HG03432 (cell line): ENCODE results near the gene GPR108.

Source experiments
- ATAC-seq: cut with Tn5 transposase; IDR thresholded peaks from one replicate; pipeline ENCODE4 v1.9.1; 2021; ENCODE audit warnings: mild to moderate bottlenecking, moderate library complexity; ENCODE audit not compliant: unreplicated experiment

Gene GPR108

DNA sequence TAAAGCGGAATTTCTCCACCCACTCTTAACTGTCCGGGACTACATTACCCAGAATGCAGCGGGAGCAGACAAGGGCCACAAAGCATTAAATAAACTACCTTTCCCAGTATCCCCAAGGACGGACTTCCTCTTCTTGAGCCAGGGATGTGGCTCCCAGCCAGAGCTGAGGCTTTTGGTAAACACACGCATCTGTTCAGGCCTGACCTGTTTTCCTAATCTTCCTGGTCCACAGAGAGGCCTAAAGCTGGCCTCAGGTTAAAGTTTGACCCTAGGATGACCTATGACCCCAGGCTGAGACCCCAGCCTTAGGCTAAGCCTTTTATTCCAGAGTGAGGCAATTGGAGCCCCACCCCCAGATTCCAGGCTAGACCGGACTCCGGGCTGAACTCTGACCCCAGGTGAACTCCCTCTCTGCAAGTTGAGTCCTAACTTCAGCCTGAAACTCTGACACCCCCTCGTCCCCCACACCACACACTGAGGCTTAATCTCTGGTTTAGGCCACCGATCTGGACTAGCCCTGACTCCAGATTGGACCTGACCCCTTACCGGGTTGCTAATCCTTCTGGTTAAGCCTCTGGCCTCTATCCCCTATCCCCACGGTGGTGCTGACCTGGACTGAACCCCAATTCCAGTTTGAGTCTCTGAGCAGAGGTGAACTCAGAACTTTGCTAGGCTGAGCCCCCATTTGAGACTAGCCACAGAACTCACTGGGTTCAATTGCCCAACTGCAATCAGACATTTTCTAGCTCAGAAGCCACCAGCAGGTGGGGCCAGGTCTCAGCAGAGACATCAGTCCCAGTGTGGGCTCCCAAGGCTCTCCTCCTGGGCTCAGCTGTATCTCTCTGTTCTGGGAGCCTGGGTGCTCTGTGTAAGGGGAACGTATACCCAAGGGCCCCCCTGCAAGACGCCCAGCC, 750 bp upstream of the GPR108 start:
- no peak for ATAC-seq

DNA sequence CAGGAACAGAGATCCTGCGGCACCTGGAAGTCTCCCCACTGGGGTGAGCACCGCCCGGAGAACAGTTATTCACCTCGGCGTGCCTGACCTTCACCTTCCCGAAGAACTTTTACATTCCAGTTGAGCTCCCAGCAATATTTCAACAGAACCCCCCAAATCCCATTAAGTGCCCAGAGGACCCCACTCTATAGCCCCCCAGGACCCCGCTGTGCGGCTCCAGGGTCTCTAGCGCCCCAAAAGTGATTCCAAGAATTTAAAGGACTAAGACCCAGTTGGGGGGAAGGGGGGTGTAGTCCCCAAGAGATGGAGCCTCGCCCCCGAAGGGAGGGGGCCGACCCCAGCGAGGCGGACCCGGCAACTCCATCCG, 480 bp downstream of the GPR108 start:
- no peak for ATAC-seq

DNA sequence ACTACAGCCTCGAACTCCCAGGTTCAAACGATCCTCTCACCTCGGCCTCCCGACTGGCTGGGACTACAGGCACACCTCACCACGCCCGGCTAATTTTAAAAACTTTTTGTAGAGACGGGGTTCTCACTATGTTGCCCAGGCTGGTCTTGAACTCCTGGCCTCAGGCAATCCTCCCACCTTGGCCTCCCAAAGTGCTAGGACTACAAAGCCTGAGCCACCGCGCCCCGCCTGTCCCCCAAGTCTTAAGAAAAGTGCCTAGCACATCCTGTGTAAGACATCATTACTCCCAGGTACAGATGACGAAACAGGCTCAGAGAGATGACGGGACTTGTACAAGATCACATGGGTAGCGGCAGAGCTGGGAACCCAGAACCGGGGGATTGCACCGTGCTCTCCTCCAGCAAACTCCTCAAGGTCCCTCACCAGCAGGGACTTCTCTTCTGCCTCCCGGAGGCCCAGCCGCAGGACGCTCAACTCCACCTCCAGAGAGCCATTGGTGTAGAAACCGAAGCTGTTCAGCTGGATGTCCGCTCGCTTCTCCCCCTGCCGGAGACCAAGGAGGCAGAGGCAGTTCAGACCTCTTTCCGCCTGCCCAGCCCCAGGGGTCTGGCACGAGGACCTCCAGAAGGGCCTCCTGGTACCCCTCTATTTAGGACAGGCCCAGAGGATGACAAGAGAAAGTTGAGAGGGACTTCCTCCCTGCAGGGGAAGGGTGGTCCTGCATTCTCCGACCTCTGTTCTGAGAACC, 1.0 kb downstream of the GPR108 start:
- no peak for ATAC-seq

DNA sequence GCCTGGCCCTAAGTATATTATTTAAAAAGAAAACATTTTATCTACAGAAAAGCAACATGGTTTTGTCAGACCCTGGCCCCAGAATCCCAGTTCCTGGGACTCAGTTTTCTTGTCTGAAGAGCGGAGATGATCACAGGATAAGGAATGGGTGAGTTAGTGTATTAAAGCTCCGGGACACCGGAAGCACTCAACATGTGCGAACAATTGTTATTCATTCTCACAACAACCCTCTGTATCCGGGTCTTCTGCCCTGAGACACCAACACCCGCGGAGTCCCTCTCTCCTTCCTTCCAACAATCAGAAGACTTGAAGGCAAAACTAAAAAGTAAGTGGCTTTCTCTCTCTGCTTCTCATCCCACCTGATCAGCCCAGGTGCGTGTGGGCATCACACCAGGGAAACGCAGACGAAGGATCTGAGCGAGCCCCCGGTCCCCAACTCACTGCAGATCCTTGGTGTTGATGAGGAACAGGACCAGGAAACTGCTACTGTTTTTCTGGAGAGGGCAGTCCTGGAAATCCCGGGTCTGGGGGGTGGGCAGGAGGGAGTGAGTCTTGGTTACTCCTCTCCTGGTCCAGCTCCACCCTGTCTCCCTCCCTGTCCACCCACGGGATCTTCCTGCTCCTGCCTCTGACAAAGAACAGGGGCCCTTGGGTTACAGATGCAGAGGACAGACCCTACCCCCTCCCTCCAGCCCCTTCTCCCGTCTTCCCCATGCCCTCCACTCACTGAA, 2.0 kb downstream of the GPR108 start:
- no peak for ATAC-seq

DNA sequence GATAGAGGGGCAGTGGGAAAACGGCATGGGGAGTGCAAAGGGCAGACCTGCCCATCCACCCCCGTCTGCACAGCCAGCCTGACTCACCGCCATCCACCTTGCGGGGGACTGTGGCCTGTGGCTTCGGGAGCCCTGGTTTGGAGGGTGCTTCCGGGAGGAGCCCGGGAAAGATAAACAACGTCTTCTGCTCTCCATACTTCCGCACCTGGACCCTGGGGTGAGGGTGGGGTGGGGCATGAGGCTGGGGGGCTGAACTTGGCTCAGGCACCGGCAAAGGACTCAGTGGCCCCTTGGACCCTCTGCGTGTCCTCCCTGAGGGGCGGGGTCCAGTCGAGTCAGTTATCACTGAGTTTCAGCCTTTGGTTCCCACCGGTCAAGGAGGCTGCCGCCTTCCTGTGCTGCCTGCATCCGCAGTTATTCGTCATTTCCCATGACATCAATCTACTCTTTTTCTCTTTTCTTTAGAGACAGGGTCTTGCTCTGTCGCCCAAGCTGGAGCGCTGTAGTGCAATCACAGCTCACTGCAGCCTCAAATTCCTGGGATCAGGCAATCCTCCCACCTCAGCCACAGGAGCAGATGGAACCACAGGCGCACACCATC, 3.2 kb downstream of the GPR108 start:
- no peak for ATAC-seq

DNA sequence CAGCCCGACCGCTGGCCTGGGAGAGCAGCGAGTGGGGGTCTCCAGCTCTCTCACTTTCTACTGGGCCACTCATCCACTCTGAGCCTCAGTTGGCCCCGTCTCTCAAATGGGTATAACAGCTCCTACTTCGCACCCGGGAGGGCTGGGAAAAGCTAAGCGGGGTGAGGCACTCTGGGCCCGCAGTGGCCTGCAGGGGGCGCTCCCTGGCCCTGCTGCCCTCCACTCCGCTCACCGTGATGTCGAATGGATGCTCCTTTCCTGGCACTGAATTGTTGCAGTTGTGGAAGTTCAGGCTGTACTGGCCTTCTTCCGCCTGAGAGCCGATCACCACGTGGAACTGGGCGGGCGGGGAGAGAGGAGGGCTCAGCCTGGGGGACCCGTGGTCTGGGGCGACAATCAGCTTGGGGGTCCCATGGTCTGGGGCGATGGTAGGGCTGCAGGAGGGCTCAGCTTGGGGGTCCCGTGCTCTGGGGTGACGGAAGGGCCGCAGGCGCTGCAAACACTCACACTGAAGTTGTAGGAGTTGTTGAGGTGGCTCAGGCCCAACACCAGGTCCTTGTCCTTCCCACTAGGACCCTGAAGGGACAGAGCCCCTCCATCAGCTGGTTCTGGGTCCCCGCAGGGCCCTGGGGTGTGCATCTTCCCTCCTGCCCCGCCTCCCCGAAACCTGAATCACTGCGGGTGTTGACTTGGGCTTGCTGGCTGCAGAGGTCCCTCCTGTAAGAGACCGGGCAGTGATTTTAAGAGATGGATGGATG, 3.9 kb downstream of the GPR108 start:
- ATAC-seq, result no peak

DNA sequence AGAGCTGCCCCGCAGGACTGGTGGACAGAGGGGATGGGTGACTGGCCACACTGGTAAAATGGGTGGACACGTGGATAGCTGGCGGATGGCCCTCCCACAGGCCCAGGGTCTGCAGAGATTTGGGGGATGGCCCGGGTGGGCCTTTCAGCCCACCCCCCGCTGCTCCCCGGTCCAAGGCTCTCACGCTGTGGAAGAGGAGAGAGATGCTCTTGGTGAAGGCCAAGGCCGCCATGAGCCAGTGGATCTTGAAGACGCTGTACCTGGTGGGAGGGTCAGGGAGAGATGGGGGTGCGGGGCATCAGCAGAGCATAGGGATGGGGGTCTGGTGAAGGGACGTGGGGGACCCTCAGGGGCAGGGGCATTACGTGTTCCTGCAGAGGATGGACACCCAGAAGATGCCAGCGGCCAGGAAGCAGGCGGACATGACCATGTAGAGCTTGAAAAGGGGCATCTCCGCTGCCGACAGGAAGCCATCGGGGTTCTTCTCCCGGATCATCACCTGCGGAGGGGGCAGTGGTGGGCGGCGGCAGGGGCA, 4.5 kb downstream of the GPR108 start:
- no peak for ATAC-seq

DNA sequence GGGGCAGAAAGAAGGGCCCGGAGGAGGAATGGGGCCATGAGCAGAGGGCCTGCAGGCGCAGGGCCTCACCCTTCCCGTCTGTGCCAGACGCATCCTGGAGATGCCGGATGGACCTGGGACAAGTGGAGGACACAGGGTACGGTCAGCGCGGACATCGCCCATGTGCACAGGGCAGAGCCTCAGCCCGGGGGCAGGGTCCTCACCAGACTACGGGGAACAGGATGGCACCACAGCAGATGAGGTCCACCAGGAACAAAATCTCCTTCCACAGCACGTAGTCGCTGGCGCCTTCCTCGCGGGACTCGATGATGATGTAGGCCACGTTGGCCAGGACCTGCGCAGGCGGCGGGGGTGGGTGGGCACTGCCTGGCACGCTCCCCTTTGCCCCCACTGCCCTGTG, 5.6 kb downstream of the GPR108 start:
- no peak for ATAC-seq

DNA sequence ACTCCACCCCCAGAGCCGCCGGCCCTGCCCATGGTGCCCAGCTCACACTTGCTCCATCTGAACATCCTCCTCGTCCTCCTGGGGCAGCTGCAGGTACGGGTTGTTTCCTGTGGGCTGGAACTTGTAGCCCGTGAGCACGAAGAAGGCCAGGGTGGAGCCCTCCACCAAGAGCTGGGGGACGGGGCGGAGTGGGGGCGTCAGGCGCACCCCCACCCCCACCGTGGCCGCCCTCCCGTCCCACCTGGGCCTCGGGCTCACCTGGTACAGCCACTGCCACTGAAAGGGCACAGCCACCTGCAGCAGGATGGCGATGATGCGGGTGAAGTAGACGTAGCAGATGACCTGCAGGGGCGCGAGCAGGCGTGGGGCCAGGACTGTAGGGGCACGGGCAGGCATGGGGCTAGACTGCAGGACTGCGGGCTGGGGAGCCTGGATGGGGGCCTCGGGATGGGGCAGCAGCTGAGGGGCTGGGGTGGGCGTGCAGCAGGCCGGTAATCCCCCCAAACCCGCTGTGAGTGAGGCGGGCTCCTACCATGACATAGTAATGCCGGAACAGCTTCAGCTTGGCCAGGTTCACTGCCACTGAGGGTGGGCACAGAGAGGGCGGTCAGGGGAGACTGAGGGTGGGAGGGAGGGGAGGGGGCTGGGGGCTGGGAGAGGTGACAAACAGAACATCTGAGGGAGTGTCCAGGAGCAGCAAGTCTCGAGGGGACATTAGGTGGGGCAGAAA, 6.3 kb downstream of the GPR108 start:
- no peak for ATAC-seq

DNA sequence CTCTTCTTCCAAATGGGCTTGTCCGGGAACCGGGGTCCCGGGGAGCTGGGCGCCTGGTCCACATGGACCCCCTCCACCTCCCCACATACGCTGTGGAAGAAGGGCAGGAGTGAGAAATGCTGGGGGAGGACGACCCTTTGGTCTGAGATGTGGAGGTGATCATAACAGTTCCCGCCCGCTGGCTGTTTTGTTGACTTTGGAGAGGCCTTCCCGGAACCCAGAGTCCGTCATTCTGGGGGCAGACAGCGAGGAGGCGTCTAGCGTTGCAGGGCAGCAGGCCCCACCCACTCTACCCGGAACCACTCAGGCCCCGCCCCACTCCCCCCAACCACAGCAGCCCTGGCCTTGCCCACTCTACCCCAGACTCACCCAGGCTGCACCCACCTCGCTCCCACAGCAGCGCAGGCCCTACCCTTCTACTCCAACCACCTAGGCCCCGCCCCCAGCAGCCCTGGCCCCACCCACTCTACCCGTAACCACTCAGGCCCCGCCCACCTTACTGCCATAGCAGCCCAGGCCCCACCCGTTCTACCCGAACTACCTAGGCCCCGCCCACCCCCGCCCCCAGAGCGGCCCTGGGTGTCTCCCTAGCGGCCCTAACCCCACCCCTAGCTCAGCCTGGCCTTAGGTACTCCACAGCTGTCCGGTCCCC, 7.1 kb downstream of the GPR108 start:
- no peak for ATAC-seq

DNA sequence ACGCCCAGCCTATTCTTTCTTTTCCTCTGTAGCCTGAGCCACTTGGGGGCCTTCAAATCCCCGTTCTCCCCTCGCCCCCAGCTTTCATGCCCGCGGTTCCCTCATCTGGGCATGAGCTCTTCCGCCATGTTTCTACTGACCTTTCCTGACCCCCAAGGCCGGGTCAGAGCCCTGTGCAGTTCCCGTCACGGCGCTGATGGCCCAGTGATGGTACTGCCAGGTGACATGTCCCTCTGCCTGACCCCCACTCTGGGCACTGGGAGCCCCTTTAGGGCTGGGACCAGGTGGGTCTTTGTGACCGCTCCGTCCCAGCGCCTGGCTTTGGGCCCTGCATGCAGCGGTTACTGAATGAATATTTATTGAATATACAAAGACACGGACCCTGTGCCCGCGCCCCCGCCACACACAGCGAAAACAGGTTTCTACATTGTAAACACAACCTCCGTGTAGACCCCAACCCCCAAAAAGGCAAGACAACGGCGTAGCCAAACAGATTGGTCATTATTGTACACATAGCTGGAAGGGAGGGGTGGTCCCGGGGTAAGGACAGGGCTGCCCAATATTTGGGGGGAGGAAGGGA, 7.7 kb downstream of the GPR108 start:
- ATAC-seq, result no peak

DNA sequence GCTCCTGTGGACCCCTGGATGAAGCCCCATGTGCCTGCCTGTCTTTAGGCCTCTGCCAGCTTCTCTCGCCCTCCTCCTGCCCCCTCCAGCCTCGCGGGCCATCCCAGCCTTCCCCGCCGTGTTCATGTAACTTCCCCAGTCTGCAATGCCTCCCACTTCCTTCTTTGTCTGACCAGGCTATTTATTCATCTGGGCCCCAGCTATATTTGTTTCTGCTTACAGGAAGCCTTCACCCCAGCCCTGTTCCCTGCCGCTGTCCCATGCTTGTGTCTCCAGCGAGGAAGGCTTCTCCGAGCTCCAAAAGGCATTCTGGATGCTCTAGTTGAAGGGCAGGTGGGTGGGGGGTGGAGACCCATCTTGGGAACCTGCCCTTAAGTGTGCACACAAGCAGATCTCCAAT, 9.0 kb downstream of the GPR108 start:
- ATAC-seq, result no peak

DNA sequence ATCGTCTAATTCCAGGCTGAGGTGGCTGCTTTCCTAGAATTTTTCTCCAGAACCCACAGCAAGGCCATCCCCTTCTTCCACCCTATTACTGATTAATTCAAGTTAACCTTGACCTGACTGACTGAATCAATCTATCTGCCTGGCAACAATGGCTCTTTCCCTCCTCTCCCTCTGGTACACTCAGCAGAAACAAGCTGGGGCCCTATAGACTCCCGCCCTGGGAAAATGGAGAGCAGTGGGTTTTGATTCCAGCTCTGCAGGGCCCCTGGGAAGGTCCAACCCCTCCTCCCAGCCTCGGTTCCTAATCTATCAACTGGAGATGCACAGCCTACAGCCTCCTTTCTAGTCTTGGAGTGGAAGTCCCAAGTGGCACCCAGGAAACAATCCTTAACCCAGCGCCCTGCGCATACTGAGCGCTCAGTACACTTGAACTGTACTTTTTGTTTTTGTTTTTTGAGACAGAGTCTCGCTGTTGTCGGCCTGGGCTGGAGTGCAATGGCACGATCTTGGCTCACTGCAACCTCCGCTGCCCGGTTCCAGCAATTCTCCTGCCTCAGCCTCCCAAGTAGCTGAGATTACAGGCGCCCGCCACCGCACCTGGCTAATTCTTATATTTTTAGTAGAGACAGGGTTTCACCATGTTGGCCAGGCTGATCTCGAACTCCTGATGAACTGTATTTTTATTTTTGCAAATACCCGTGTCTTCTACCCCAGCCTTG, 11.7 kb downstream of the GPR108 start:
- no peak for ATAC-seq

DNA sequence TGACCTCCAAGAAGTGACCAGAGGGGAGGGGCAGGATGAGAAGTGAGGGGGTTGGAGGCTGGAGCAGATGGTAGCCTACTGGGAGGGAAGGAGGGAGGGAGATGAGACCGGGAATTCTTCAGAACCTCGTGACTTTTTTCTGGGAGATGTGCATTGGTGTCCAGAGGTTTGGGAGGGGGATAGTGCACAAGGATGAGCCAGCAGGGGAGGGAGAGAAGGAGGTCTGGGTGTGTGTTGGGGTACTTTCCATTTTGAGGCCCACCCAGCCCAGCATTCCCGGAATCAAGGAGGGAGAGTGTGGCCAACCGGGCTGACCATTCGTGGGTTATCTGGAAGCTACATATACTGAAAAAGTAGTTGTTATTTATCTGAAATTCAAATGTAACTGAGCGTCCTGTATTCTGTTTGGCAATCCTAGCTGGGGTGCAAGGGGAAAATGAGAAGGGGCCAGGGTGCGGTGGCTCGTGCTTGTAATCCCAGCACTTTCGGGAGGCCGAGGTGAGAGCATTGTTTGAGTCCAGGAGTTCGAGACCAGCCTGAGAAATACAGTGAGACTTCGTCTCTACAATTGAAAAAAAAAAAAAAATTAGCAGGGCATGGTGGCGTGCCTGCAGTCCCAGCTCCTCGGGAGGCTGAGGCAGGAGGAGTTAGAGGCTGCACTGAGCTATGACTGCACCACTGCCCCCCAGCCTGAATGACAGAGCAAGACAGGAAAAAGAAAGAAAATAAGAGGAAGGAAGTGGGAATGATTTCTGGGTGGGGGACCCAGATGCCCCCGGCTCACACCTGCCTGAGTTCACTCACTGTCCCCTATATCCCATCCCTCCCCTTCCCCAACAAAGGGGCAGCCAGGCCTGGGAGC, 12.5 kb downstream of the GPR108 start:
- no peak for ATAC-seq

DNA sequence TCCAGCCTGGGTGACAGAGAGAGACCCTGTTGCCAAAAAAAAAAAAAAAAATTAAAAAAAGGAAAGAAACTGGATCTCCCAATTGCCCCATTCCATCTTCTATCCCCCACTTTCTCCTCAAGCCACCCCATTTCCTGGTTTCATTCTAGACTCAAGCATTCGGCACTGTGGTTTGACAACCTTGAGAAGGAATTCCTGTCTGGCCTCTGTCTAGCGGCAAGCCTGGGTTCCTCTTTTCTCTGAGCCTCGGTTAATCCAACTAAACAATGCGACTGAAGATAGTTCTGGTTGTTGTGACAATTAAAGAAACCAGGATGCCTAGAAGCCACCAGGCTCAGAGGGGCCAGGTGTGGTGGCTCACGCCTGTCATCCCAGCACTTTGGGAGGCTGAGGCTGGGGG, 13.6 kb downstream of the GPR108 start:
- no peak for ATAC-seq

DNA sequence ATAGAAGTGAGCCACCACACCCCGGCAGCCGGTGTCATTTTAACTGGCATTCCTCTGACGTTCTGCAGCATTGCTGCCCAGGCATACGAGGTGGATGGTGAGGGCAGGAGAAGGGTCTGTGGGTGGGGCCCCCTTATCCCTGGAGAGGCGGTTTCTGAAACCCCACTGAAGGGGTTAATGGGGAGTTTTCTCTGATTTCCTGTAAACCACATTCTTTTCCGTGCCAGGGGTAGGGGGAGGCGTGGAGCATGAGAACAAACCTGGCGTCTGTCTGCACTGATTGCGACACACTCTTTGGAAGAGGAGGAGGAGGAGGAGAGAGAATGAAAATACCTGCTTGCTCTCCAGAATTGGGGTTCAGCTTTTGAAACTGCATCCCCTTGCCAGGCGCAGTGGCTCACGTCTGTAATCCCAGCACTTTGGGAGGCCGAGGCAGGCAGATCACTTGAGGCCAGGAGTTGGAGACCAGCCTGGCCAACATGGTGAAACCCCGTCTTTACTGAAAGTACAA, 14.2 kb downstream of the GPR108 start:
- ATAC-seq, result no peak

DNA sequence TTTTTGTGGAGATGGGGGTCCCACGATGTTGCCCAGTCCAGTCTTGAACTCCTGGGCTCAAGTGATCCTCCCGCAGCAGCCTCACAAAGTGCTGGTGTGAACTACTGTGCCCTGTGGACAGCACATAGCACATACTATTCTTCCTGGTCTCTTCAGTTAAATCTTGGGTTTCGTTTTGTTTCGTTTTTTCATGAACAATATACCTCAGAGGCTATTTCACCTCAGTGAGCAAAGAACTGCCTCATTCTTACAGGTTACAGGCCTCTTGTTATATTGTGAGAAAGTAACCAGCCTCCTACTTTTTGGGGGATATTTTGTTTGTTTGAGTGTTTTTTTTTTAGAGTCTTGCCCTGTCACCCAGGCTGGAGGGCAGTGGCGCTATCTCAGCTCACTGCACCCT, 15.6 kb downstream of the GPR108 start:
- ATAC-seq, result no peak
